ENCODE measurements around the gene CCDC88C. TPM values are rescaled to one million over a fixed set of nuclear protein-coding genes. Genes with fewer than 3 reads are reported as not detected.
A peak's percentile ranks its signal among the peaks of the same experiment; 100 is the strongest.

Gene CCDC88C
- total RNA-seq, 2 experiments from 2014 or later, result 73.0 to 74.7 TPM

DNA sequence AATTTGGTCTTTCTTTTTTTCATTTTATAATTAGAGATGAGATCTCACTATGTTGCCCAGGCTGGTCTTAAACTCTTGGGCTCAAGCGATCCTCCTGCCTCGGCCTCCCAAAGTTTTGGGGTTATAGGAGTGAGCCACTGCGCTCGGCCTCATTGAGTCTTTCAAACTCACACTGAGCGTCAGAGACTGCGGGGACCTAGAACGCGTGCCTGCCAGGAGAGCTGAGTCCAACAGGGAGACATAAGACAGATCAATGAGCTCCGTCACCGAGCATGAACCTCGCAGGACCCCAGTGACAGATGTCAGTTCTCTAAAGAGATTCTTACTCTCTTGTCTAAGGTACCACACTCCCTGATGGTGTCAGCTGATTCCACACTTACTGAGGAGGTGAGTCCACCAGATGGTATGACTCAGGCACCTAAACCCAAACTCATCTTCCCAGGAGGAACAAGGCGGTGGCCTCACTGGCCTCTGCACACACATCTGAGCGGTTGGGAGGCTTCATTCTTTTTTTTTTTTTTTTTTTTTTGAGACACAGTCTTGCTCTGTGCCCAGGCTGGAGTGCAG, 58.9 kb downstream of the CCDC88C start:
- intact Hi-C loops (cut with micrococcal nuclease), result no loop called here
- CTCF ChIA-PET, result interaction anchor here (1.1 to 1.5 kb wide), 2 partner anchors 10 to 68 kb away, joined by 4 to 7 read pairs; no protein-coding TSS in a partner anchor

DNA sequence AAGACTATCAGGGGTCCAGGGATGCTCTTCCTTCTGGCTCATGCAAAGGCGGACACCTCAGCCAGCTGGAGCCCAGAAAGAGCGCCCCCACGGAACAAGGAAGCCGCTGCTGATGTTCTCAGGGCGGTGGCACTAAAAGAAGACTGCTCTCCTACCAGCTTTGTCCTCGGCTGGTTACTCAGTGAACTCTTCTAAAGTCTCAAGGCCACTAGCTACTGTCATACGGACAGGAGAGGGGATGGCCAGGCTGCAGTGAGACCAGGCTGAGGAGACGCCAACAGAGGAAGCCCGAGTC, 59.6 kb downstream of the CCDC88C start:
- no peaks in the 10 kb centered on the region for H3K27me3 Mint-ChIP-seq
- H3K27ac Mint-ChIP-seq, result no peak overlapping the region
- H3K36me3 Mint-ChIP-seq, result peaks cover 8% of the 10 kb centered on the region
- intact Hi-C loops (cut with micrococcal nuclease), result no loop called here
- POLR2A ChIA-PET, result no interaction called here
- no peaks in the 10 kb centered on the region for H3K9me3 Mint-ChIP-seq
- H3K4me3 Mint-ChIP-seq, result no peak overlapping the region
- DNase-seq, result no peak
- peaks cover 75% of the 10 kb centered on the region for H3K4me1 Mint-ChIP-seq (ENCODE audit: low read depth)
- CTCF ChIA-PET, result interaction anchor here (1.1 kb wide), 1 partner anchor 9 kb away, joined by 4 read pairs; no protein-coding TSS in a partner anchor

More for the DNA sequence above, 58.9 kb downstream of the CCDC88C start:
- no peaks in the 10 kb centered on the region for H3K27me3 Mint-ChIP-seq
- POLR2A ChIA-PET, result interaction anchor here (0.6 kb wide), 1 partner anchor 29 kb away, joined by 4 read pairs; no protein-coding TSS in a partner anchor
- H3K27ac Mint-ChIP-seq, result no peak overlapping the region
- H3K4me3 Mint-ChIP-seq, result no peak overlapping the region
- peaks cover 70% of the 10 kb centered on the region for H3K4me1 Mint-ChIP-seq (ENCODE audit: low read depth)
- H3K9me3 Mint-ChIP-seq, result no peaks in the 10 kb centered on the region
- no peak for DNase-seq
- H3K36me3 Mint-ChIP-seq, result peaks cover 8% of the 10 kb centered on the region

- Mint-ChIP-seq H3K27ac (no peak overlapping the region), H3K27me3 (no peaks in the 10 kb centered on the region), H3K36me3 (peaks cover 8% of the 10 kb centered on the region), H3K9me3 (no peaks in the 10 kb centered on the region), H3K4me3 (no peak overlapping the region), H3K4me1 (ENCODE audit: low read depth) (peaks cover 78% of the 10 kb centered on the region)
- ChIA-PET CTCF (interaction anchor here (1.1 to 4.7 kb wide), 2 partner anchors 8 to 14 kb away, joined by 4 to 45 read pairs; no protein-coding TSS in a partner anchor), POLR2A (no interaction called here)
- no peak for DNase-seq
- intact Hi-C loops (cut with micrococcal nuclease), result no loop called here
These were observed 60.2 kb downstream of the CCDC88C start for GRCh38 chr14:91357272-91358024.

DNA sequence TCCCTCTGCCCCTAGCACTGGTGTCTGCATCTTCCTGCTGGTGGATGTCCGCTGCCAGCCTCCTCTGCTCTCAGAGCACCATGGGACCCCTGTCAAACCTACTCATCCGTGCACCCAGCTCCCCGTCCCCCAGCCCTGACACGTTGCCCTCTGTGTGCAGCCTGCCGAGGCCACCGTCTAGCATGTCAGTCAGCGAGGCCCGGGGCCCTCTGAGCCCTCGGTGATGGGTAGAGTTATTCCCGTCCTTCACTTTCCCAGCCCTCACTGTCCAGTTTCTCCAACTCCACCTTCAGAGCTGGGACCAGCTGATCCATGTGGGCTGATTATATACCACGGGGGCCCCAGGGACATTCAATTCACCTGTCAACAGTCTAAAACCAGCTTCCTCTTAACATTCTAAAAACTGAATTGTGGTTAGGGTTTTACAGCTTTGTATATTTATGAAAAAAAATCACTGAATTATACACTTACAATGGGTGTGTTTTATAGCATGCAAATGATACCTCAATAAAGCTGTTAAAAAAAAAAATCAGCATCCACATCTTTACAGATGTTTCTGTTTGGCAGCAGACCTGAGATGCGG, 61.3 kb downstream of the CCDC88C start:
- ChIA-PET CTCF (interaction anchor here (0.8 to 4.7 kb wide), 12 partner anchors 11 to 71 kb away, joined by 3 to 45 read pairs (median 4); no protein-coding TSS in a partner anchor), POLR2A (interaction anchor here (0.8 to 1.9 kb wide), 4 partner anchors 15 to 60 kb away, joined by 4 to 7 read pairs (median 4); no protein-coding TSS in a partner anchor)
- Mint-ChIP-seq H3K36me3 (peaks cover 8% of the 10 kb centered on the region), H3K4me3 (peak overlapping the region; percentile 42), H3K4me1 (ENCODE audit: low read depth) (peaks cover 79% of the 10 kb centered on the region), H3K9me3 (no peaks in the 10 kb centered on the region), H3K27me3 (no peaks in the 10 kb centered on the region), H3K27ac (peak overlapping the region; percentile 53)
- DNase-seq, result no peak
- intact Hi-C loops (cut with micrococcal nuclease), result no loop called here

- CTCF ChIA-PET, result interaction anchor here (0.6 to 4.7 kb wide), 19 partner anchors 12 to 72 kb away, joined by 3 to 45 read pairs (median 4); partner anchors contain the start of gene CCDC88C
- H3K4me1 Mint-ChIP-seq (ENCODE audit: low read depth), result peaks cover 80% of the 10 kb centered on the region
These were observed 62.5 kb downstream of the CCDC88C start for GRCh38 chr14:91354979-91355685.

DNA sequence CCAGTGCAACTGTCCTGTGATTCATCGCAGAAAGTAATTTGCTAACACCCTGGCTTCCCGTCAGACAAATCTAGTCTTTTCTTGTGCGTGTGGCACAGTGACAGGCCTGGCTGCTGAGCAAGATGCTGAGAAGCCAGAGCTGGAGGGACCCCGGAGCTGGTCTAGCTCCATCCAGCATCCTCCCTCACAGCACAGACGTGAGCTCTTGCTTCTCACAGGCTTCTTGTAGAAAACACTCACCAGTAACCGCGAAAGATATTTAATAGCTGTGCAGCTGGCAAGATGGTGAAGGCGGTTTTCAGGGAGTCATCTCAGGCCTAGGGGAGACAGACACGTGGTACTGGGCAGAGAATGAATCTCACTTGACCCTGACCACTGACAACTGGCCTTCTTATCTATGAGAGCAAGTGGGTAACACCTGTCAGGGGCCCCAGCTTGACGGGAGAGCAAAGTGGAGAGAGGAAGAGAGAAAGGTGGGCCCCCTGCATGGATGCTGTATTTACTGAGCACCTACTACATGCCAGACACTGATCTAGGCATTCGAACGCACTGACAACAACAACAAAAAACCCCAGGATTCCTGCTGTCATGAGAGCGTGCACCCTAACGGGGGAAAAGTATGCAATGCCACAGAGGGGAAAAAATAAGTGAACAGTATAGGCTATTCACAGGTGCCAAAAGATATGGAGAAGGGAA, 63.3 kb downstream of the CCDC88C start:
- H3K9me3 Mint-ChIP-seq, result no peaks in the 10 kb centered on the region
- no peaks in the 10 kb centered on the region for H3K27me3 Mint-ChIP-seq
- intact Hi-C loops (cut with micrococcal nuclease), result no loop called here
- peaks cover 8% of the 10 kb centered on the region for H3K36me3 Mint-ChIP-seq
- no peak overlapping the region for H3K27ac Mint-ChIP-seq
- POLR2A ChIA-PET, result no interaction called here
- no peak overlapping the region for H3K4me3 Mint-ChIP-seq
- CTCF ChIA-PET, result interaction anchor here (1.0 to 4.7 kb wide), 11 partner anchors 18 to 73 kb away, joined by 3 to 45 read pairs (median 5); partner anchors contain the start of gene CCDC88C
- H3K4me1 Mint-ChIP-seq (ENCODE audit: low read depth), result peaks cover 84% of the 10 kb centered on the region
- no peak for DNase-seq

More at GRCh38 chr14:91354979-91355685, 62.5 kb downstream of the CCDC88C start:
- H3K36me3 Mint-ChIP-seq, result peaks cover 8% of the 10 kb centered on the region
- intact Hi-C loops (cut with micrococcal nuclease), result loop anchor here (1.0 kb wide), 1 partner anchor 10 kb away; no protein-coding TSS in a partner anchor
- no peaks in the 10 kb centered on the region for H3K27me3 Mint-ChIP-seq
- POLR2A ChIA-PET, result interaction anchor here (1.8 to 1.9 kb wide), 2 partner anchors 19 to 56 kb away, joined by 5 to 7 read pairs; no protein-coding TSS in a partner anchor
- H3K27ac Mint-ChIP-seq, result peak overlapping the region; percentile 6
- peak; percentile 63 for DNase-seq
- H3K9me3 Mint-ChIP-seq, result no peaks in the 10 kb centered on the region
- H3K4me3 Mint-ChIP-seq, result peak overlapping the region; percentile 13

DNA sequence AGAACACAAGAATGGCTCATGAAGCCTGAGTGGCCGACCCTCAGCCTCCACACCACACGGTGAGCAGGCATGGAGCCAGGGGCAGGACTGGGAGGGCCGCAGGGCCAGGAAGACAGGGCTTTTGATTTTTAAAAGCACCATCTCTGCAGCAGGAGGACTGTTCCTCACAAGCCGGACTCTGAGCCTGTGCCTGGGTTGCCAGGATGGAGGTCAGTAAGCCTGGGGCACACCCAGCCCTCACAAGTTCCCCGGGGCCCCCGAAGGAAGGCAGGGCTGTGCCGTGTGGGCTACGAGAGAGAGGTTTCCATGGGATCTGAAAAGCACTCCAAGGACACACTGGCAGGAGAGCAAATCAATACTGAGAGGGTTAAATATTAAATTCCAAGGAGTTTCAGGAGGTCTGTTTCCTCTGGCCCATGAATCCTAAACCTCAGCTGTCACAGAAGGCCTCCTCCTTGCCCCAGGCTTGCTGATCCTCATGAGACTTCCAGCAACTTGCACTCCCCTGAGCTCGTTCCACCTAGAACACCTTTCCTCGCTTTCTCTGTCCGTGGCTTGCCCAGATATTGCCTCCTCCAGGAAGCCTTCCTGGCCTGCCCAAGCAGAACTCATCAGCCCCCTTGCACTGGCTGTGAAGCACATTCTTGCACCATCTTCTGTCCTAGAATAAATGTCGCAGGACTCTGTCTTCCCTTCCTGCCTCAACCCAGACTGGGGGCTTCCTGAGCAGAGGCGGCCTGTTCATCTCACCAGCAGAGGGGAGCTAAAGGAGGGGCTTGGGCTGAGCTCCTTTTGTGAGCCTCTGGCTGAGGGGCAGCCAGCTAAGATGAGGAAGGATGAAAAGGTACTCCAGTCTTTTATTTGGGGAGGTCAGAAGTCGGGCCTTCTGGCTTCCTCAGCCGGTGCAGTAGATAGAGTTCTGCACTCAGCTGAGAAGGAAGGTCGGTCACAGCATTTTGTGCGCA, 64.6 kb downstream of the CCDC88C start:
- Mint-ChIP-seq H3K4me1 (ENCODE audit: low read depth) (peaks cover 90% of the 10 kb centered on the region), H3K27ac (peak overlapping the region; percentile 44), H3K4me3 (no peak overlapping the region), H3K36me3 (peaks cover 3% of the 10 kb centered on the region), H3K9me3 (no peaks in the 10 kb centered on the region), H3K27me3 (no peaks in the 10 kb centered on the region)
- ChIA-PET POLR2A (interaction anchor here (5.0 kb wide), 1 partner anchor 20 kb away, joined by 46 read pairs; no protein-coding TSS in a partner anchor), CTCF (interaction anchor here (0.7 to 4.7 kb wide), 5 partner anchors 9 to 62 kb away, joined by 3 to 45 read pairs (median 4); no protein-coding TSS in a partner anchor)
- no peak for DNase-seq
- intact Hi-C loops (cut with micrococcal nuclease), result no loop called here

DNA sequence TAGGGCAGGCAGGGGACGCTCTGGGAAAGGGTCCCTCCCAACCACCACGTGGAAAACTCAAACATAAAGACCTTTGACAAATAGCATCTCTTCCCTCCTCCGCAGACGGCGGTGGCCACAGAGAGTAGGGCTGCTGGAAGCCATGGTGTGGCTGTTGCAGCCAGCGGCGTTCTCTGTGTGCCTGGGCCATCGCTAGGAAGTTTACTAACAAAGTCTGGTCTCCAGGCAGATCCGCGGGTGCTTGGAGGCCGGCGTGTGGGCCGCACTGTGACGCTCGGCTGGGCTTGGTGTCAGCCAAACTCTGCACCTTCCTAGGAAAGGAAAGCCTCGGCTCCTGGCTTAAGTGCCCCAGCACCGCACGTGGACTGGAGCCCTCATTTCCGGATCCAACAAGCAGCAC, 65.6 kb downstream of the CCDC88C start:
- H3K4me3 Mint-ChIP-seq, result peak overlapping the region; percentile 63
- ChIA-PET CTCF (interaction anchor here (2.1 to 4.3 kb wide), 3 partner anchors 22 to 65 kb away, joined by 11 to 58 read pairs (median 32); partner anchors contain the start of gene CCDC88C), POLR2A (interaction anchor here (0.7 to 5.0 kb wide), 5 partner anchors 21 to 59 kb away, joined by 3 to 46 read pairs (median 21); no protein-coding TSS in a partner anchor)
- H3K27me3 Mint-ChIP-seq, result no peaks in the 10 kb centered on the region
- peaks cover 4% of the 10 kb centered on the region for H3K36me3 Mint-ChIP-seq
- no peaks in the 10 kb centered on the region for H3K9me3 Mint-ChIP-seq
- peaks cover 90% of the 10 kb centered on the region for H3K4me1 Mint-ChIP-seq (ENCODE audit: low read depth)
- peak overlapping the region; percentile 88 for H3K27ac Mint-ChIP-seq
- intact Hi-C loops (cut with micrococcal nuclease), result no loop called here
- DNase-seq, result no peak

DNA sequence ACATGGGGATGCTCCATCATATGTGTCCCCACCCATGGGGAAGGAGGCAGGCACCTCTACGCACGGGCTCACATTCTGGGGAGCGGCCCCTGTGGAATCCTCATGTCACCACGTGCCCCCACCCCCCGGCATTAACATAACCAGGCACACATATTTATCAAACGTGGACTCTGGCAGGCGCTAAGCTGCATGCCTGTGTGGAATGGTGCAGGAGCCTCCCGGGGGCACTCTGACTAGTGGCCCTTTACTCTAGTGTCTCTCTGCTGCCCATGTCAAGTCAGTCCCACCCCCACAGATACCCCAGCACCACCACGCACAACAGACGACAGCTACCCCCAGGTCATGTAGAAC, 66.1 kb downstream of the CCDC88C start:
- intact Hi-C loops (cut with micrococcal nuclease), result no loop called here
- DNase-seq, result no peak
- H3K27ac Mint-ChIP-seq, result peak overlapping the region; percentile 88
- peak overlapping the region; percentile 68 for H3K4me3 Mint-ChIP-seq
- H3K9me3 Mint-ChIP-seq, result no peaks in the 10 kb centered on the region
- H3K4me1 Mint-ChIP-seq (ENCODE audit: low read depth), result peaks cover 93% of the 10 kb centered on the region
- ChIA-PET POLR2A (interaction anchor here (1.3 to 5.0 kb wide), 6 partner anchors 9 to 66 kb away, joined by 6 to 46 read pairs (median 19); partner anchors contain the start of gene CCDC88C), CTCF (interaction anchor here (0.8 to 4.3 kb wide), 9 partner anchors 9 to 684 kb away, joined by 3 to 58 read pairs (median 11); partner anchors contain the start of gene CCDC88C)
- no peaks in the 10 kb centered on the region for H3K27me3 Mint-ChIP-seq
- H3K36me3 Mint-ChIP-seq, result peaks cover 5% of the 10 kb centered on the region

Data from activated CD4-positive, alpha-beta memory T cell treated with anti-CD3 and anti-CD28 coated beads for 36 hours (primary cell).